Measurements from ENCODE around the gene OPRL1.

GRCh38 chr20:64068386-64069208 lies 11.3 kb upstream of the OPRL1 start:
- TF ChIP-seq CTCF (IDR thresholded peaks at IDR 0.05) = no peak
- TF ChIP-seq POLR2A (IDR thresholded peaks at IDR 0.05) = no peak

All from lower leg skin (tissue), 3 donors.